ENCODE results near the gene UPP2. TPM values are rescaled to one million over a fixed set of nuclear protein-coding genes. Genes with fewer than 3 reads are reported as not detected.

UPP2 gene
- total and polyA plus RNA-seq, 7 donors = not detected

- intact Hi-C loops (cut with DNase I) = loop anchor here (10.0 kb wide), 1 partner anchor 574 kb away; no protein-coding TSS in a partner anchor
- Histone ChIP-seq H3K27ac (no peak overlapping the region), H3K27me3 (ENCODE audit: insufficient read depth in 3 of 3, low read length in 2 of 3) (no peaks in the 10 kb centered on the region), H3K36me3 (ENCODE audit: insufficient read depth in 1 of 2, low read depth in 1 of 2) (no peaks in the 10 kb centered on the region), H3K4me1 (no peaks in the 10 kb centered on the region), H3K4me3 (no peak overlapping the region), H3K9me3 (no peaks in the 10 kb centered on the region)
- ATAC-seq (no peak), DNase-seq (no peak)
- no peak for TF ChIP-seq CTCF (IDR thresholded peaks at IDR 0.05)
- WGBS, 3 donors = 77 to 100% (median 97%) methylated on average over 2 of the region's 2 CpGs
These were observed 79.5 kb downstream of the UPP2 start for GRCh38 chr2:158181171-158181570.

- ATAC-seq = no peak
- H3K36me3 ChIP-seq (ENCODE audit: insufficient read depth in 1 of 2, low read depth in 1 of 2) = no peaks in the 10 kb centered on the region
- no peak for TF ChIP-seq CTCF (IDR thresholded peaks at IDR 0.05)
- H3K9me3 ChIP-seq = no peaks in the 10 kb centered on the region
- H3K27ac ChIP-seq = no peak overlapping the region
- H3K4me3 ChIP-seq = no peak overlapping the region
- intact Hi-C loops (cut with DNase I) = loop anchor here (10.0 kb wide), 1 partner anchor 572 kb away; no protein-coding TSS in a partner anchor
- H3K4me1 ChIP-seq = no peaks in the 10 kb centered on the region
- H3K27me3 ChIP-seq (ENCODE audit: insufficient read depth in 3 of 3, low read length in 2 of 3) = no peaks in the 10 kb centered on the region
- WGBS, 3 donors = 32 to 44% (median 35%) methylated on average over 3 of the region's 3 CpGs
- no peak for DNase-seq
These were observed 81.1 kb downstream of the UPP2 start for GRCh38 chr2:158182676-158183295.

- H3K9me3 ChIP-seq = no peaks in the 10 kb centered on the region
- no peak overlapping the region for H3K4me3 ChIP-seq
- intact Hi-C loops (cut with DNase I) = loop anchor here (10.0 kb wide), 1 partner anchor 571 kb away; no protein-coding TSS in a partner anchor
- TF ChIP-seq CTCF (IDR thresholded peaks at IDR 0.05) = no peak
- no peaks in the 10 kb centered on the region for H3K36me3 ChIP-seq (ENCODE audit: insufficient read depth in 1 of 2, low read depth in 1 of 2)
- WGBS, 3 donors = 14 to 30% (median 22%) methylated on average over 1 of the region's 1 CpG
- H3K4me1 ChIP-seq = no peaks in the 10 kb centered on the region
- DNase-seq (no peak), ATAC-seq (no peak)
- no peaks in the 10 kb centered on the region for H3K27me3 ChIP-seq (ENCODE audit: insufficient read depth in 3 of 3, low read length in 2 of 3)
- H3K27ac ChIP-seq = no peak overlapping the region
These were observed 82.3 kb downstream of the UPP2 start for GRCh38 chr2:158184001-158184400.

GRCh38 chr2:158184556-158185343, 83.1 kb downstream of the UPP2 start:
- Histone ChIP-seq H3K36me3 (ENCODE audit: insufficient read depth in 1 of 2, low read depth in 1 of 2) (no peaks in the 10 kb centered on the region), H3K4me3 (no peak overlapping the region), H3K9me3 (no peaks in the 10 kb centered on the region), H3K27me3 (ENCODE audit: insufficient read depth in 3 of 3, low read length in 2 of 3) (no peaks in the 10 kb centered on the region), H3K4me1 (no peaks in the 10 kb centered on the region), H3K27ac (no peak overlapping the region)
- intact Hi-C loops (cut with DNase I) = loop anchor here (10.0 kb wide), 1 partner anchor 570 kb away; no protein-coding TSS in a partner anchor
- no peak for TF ChIP-seq CTCF (IDR thresholded peaks at IDR 0.05)
- 77 to 82% (median 78%) methylated on average over 3 of the region's 3 CpGs for WGBS, 3 donors
- no peak for ATAC-seq
- no peak for DNase-seq

Other genes starting within 250 kb of the UPP2 start
- 10 to 100 TPM; 23.6 to 28.0 (median 25.4) TPM for gene ACVR1, start 225.5 kb upstream of the UPP2 start, total RNA-seq
- 10 to 100 TPM in 2 of 3 donors, 1 to 10 TPM in 1; 9.5 to 24.1 (median 14.9) TPM for gene ACVR1, start 225.5 kb upstream of the UPP2 start, polyA plus RNA-seq

Data from psoas muscle (tissue), 8 donors.